HG02840 (cell line): Measurements from ENCODE around the gene ADCK1.
"Not testable (repeated sequence)": the region's sequence is repeated elsewhere in the genome, so short reads cannot be mapped to it uniquely, and the experiment has no call there.

ENCODE experiments used
- ATAC-seq: cut with Tn5 transposase; IDR thresholded peaks from one replicate; pipeline ENCODE4 v1.9.1; 2021; ENCODE audit warnings: mild to moderate bottlenecking, moderate library complexity, moderate number of reproducible peaks; ENCODE audit not compliant: unreplicated experiment, low FRiP score

The ADCK1 gene

DNA sequence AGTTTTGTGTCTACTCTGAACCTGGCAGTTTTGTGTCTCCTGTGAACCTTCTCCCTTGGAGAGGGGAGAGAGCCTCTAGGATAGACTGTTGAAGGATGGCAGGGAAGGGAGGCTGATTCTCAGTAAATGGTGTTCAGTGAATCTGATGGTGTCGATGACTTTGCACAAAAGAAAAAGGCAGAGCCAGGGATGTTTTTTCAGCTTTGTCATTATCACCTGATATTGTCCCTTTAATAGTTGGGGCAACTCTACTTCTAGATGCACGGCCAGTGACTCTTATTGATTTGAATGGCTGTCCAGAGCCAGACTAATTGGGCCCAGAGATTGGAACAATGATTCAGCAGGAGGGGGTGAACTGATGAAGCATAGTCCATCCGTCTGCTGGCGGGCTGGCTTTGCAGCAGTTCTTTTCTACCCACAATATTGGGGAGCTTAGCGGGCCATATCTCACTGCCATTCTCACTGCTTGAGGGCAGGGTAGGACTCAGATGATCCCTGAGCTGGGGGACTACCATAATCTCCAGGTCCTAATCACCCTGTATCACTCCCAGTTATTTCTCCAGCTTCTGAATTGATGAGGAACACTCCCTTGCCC, 93.1 kb downstream of the ADCK1 start:
- no peak for ATAC-seq

DNA sequence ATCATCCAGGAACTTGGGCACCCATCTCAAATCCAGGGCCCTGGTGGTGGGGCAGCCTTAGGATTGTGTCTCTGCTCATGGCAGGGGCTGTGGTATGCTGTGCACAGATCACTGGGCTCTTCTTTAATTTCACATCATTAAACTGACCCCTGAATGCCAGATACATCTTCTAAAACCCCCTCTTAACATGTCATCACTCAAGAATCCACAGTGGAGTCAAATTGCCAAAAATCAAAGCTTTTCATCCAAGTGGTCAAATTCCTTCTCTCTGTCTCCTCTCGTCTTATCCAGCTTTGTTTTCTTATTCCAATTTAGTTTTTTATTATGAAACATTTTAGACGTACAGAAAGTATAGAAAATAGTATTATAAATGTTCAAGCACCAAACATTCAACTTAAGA, 97.5 kb downstream of the ADCK1 start:
- no peak for ATAC-seq

DNA sequence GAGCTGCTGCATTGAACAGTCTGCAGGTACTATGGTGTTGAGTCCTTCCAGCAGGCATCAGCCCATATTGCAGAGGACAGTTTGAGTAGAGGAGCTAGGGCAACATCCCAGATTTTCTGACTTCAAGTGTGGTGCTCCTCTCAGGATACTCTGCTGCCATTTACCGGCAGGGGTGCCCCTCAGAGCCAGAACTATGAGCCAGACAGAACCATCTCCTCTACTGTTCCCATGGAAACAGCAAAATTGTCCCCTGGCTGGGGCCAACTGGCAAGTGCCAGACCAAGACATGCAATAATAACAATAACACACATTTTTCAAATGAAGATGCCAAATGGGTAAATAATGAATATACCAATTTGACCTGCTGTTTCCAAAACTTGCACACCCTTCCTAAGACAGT, 102.9 kb downstream of the ADCK1 start:
- no peak for ATAC-seq

GRCh38 chr14:77903221-77903620, 103.3 kb downstream of the ADCK1 start:
- ATAC-seq = no peak

DNA sequence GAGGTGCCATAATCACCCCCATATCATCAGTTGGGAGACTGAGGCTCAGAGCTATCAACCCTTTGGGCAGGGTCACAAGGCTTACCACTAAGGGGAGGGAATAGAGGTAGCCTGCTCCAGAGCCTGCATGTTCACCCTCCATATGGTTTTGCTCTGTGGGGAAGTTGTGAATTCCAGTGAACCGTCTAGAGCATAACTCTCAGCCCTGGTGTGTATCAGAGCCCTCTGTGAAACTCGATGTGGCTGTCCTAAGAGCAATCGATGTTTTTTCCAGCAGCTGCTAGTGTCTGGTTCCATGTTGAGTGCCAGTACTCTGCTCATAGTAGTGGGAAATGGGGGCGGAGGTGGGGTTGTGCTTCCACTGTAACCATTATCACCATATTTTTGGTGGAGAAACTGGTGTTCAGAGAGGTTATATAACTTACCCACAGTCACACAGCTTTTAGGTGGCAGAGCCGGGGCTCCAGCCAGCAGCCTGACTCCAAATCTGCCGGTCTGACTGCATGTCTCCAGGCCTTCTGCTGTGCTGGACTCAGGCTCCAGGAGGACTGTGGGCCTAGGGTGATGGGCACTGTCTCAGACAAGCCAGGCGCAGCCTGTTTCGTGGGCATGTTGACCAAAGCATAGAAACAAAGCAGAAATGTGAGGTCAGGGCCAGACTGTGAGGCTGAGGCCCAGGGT, 104.2 kb downstream of the ADCK1 start:
- no peak for ATAC-seq

GRCh38 chr14:77906446-77906845, 106.5 kb downstream of the ADCK1 start:
- ATAC-seq = no peak

- no peak for ATAC-seq
Observed at GRCh38 chr14:77908847-77909246, 108.9 kb downstream of the ADCK1 start.

DNA sequence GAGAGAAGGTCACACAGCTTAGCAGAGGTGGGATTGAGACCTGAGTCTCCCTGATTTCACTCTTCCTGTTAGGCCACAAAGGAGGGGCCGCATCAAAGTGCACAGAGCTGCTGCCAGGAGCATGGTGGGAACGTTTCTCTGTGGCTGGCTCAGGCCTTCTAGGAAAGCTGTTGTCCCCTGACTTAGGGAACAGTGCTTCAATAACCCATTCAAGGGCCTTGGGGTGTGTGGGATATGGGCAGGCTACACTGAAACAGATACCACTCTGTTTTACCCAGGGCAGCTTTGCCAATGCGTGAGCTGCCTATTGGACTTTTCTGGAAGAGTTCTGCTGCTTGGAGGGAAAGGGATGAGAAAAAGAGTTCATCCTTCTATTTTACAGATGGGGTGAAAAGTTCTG, 110.0 kb downstream of the ADCK1 start:
- no peak for ATAC-seq

DNA sequence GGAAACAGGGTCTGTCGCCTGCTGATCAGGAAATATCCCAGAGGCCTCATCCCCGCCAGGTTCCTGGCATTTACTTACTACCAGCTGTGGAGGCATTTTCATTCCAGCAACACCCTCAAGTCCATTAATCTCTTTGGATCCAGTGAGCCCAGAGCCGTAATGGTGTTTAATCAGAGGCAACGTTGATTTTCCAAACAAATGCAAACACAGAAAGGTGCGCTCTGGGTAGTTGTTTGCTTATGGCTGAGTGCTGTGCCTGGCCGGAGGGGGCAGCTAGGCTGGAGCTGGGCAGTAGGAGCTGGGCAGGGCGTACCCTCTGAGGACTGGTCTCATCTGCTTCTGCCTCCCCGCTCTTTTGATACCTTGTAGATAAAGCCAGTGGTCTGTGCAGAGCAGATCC, 110.6 kb downstream of the ADCK1 start:
- ATAC-seq = no peak

DNA sequence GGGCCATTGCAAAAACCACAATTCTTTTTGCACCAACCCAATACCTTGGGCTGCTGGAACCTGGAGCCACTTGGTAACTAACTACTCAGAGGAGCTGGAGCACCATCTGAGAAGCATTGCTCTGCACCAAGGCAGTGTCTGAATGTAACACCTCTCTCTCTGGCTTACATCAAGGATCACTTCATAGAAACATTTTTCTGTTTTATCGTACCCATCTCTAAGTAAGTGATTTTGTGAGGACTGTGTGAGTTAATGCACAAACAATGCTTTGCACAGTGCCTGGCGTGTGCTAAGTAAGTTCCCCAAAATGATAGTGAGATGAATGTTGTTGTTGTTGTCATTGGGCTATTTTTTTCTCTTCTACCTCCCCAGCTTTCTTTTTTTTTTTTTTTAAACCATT, 111.4 kb downstream of the ADCK1 start:
- ATAC-seq = no peak

GRCh38 chr14:77912754-77913556, 113.0 kb downstream of the ADCK1 start:
- ATAC-seq = no peak

DNA sequence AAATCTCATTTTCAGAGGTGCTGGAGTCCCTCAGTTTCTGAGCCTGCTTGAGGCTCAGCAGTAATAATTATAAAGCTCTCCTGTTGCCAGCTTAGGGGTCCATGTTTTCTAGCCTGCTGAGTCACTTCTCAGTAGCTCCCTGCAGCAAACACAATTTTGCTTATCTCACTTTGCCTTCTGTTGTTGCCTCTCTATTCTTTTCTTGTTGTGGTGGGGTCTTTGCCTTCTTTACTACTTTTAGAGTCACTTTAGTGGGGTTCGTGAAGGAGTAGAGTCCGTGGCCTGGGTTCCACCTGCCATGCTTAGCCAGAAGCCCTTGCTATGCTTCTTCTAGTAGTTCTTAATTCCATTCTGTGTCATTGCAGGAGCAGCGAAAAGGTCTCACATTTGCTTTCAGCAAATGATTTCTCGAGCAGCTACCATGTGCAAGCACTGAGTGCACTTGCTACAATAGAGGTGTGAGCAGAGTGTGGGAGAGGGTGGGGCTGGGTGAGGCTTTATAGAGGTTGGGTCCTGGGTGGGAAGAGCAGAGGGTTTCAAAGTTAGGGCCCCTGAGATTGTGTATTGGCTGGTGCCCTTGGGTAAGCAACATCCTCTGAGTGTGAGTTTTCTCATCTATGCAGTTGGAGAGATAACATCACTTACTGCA, 114.3 kb downstream of the ADCK1 start:
- ATAC-seq = no peak

DNA sequence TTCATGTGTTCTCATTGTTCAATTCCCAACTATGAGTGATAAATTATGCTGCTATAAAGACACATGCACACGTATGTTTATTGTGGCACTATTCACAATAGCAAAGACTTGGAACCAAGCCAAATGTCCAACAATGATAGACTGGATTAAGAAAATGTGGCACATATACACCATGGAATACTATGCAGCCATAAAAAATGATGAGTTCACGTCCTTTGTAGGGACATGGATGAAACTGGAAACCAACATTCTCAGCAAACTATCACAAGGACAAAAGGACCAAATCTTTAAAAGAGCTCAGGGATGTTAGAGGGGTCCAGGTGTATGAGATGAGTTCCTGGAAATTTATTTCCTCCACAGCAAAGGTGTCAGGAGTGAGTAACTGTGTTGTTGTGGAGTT, 115.5 kb downstream of the ADCK1 start:
- ATAC-seq = not testable (repeated sequence)

DNA sequence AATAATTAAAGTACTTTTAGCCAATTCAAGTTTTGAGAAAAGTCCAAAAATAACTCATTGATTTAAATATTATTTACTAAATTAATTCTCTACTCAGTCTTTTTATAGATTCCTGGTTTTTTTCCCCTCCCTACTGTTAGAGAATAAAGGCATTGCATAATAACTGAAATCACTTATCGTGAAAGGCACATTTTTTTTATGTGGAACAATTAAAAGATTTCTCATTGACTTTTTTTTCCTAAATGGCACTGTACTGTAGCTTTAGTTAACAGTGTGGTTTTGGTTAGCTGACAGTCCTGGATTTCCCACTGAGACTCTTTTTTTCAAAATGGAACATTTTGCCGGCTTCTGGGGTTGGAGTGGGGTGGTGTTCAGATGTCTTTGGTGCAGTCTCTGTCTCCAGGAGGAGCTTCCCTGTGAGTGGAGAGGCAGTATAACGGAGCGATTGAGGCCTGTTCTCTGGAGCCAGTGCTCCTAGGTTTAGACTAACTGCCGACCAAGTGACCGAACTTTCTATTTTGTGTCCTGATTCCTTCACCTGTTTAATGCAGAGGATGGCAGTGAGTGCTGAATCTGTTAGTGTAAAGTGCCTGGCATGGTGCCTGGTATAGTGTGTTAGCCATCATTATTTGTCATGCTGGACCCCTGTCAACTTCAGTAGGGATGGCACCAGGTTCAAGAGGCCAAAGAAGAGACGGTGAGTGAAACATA, 117.7 kb downstream of the ADCK1 start:
- ATAC-seq = no peak

DNA sequence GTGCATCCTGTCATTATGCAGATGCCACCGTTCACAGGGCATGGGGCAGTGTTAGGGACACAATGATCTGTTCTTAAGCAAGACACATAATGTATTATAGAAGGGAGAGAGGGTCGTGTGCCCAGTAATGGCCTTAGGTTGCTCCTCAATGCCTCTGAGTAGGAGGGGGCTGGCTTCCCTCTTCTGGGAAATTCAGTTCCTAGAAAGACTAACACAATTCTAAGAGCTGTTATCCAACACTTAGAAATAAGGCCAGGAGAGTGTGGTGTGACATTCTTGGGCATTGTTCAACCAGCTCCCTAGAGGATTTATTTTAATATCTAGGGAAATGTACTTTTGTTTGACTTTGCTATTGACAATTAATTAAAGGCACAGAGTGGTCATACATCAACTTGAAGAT, 118.5 kb downstream of the ADCK1 start:
- no peak for ATAC-seq

DNA sequence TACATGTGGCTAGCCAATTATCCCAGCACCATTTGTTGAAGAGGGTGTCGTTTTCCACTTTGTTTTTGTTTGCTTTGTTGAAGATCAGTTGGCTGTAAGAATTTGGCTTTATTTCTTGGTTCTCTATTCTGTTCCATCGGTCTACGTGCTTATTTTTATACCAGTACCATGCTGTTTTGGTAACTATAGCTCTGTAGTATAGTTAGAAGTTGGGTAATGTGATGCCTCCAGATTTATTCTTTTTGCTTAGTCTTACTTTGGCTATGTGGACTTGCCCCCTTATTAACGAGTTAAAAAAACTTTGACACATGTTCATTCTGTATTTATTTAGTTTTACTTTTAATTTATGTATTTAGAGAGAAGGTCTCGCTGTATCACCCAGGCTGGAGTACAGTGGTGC, 120.4 kb downstream of the ADCK1 start:
- no peak for ATAC-seq

GRCh38 chr14:77921818-77922217, 121.9 kb downstream of the ADCK1 start:
- no peak for ATAC-seq

GRCh38 chr14:77923131-77923936, 123.4 kb downstream of the ADCK1 start:
- ATAC-seq = no peak

GRCh38 chr14:77924141-77924948, 124.4 kb downstream of the ADCK1 start:
- ATAC-seq = no peak
